HG03469 (cell line): ENCODE results near the gene RRP8.

Experiments used
- ATAC-seq: cut with Tn5 transposase; IDR thresholded peaks from one replicate; pipeline ENCODE4 v1.9.1; 2021; ENCODE audit warnings: mild to moderate bottlenecking, moderate library complexity, moderate number of reproducible peaks; ENCODE audit not compliant: unreplicated experiment

RRP8 gene

DNA sequence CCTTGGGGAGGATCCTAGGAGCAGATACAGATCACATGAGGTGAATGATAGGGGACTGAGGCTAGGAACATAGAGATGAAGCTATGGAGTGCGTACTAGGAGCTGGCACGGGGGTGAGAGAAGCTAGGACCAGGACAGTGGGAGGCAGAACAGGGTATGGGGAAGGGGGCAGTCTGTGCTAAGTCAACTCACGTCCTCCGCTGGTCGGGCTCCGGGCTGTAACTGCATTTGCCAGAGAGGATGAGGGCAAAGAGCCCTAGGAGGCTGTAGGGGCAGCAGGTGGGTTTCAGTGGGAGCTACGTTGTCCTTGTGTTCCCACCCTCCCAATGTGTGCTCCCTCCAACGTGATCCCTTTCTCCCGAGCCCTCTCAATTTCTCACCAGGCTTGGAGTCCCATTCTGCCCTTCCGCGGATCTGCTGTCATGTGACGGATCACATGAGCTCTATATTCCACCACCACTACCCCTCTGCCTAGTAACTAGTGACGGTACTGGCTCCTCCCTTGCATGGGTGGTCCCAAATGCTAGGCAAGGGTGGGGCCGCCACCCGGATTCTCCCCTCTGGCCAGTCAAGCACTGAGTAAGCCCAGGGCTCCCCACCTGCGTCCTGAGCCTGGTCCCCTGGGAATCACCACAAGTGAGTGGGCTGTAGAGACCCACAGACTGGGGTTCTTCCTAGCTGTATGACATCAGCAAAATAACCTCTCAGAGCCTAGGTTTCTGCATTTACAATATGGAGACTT, 15.8 kb upstream of the RRP8 start, which contains the start of gene TPP1:
TPP1 (minus strand) TSS at position 419 of the 742 bp plus-strand sequence; CDS start at position 397, 22 bp downstream.
- peak; percentile 97 for ATAC-seq

DNA sequence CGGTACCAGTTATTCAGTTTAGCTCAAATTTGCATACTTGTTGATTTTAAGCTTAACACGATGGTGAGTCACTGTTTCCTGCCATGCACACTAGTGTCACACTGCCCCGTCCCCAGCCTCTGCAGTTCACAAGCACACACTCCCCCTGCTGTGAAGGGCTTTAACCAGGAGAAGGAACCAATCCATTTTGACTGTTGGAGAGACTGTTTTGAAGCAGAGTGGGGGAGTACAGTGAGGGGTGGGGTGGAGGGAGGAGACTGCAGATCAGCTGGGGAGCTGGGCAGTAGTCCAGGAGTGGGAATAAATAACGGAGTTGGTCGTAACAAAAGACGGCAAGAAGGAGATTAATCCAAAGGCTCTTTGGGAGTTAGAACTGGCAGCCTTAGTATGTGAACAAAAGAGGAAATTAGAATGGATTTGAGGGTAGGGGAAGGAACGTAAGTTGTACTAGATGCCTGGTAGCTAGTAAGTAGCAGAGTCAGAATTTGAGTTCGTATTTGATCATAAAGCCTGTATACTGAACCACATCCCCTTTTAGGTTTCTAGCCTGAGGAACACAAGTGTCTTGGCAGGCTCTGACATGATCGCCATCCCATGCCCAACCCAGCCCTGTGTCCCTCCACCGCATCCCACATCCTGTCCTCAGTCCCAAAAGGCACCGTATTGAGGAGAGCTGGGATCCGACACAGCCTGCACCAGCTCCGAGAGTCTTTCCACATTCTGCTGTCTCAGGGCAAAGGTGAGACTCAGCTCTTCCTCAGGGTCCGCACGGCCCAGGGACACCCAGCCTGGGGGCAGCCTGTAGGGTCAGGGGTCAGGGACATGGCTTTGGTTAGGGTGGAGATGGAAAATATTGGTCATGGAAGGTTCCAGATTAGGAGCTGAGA, 14.9 kb upstream of the RRP8 start:
- ATAC-seq: no peak

DNA sequence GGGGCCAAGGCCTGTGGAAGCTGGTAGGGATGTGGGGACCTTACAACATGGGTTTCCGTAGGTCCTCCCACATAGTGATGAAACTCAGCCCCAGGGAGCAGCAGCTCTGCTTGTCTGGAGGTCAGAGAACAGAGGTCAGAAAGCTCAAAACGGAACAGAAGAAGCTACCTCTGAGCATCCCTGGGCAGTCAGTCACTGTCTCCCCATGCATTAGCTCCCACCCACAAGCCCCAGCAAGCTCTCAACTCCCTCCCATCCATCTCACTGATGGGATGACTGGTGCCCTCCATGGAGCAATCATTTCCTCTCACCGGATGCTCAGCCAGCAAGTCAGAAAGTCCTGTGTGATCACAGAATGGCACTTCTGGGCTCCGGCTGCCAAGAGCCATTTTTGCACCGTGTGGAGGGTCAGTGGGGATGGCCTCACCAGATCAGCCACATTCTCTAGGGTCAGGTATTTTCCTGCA, 13.9 kb upstream of the RRP8 start:
- no peak for ATAC-seq

- ATAC-seq: no peak
Measured at GRCh38 chr11:6616596-6617250, 13.3 kb upstream of the RRP8 start.

GRCh38 chr11:6615882-6616585, 12.6 kb upstream of the RRP8 start:
- ATAC-seq: no peak

DNA sequence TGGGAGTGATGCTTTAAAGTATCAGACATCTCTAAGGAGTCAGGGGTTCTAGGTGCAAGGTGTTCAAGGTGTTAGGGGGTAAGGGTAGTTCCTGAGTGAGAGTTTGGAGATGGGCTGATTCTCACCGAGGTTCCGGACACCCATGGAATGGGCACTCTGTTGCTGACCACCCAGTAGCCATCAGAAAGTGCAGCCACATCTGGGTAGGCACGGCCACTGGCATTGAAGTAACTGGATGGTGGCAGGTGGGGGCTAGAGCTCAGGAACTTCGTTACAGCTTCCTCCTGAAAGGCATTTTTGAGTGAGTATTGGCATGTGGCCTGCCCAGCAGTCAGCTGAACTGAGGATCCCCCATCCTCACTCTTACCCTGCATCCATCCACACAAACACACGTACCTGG, 11.6 kb upstream of the RRP8 start:
- no peak for ATAC-seq

DNA sequence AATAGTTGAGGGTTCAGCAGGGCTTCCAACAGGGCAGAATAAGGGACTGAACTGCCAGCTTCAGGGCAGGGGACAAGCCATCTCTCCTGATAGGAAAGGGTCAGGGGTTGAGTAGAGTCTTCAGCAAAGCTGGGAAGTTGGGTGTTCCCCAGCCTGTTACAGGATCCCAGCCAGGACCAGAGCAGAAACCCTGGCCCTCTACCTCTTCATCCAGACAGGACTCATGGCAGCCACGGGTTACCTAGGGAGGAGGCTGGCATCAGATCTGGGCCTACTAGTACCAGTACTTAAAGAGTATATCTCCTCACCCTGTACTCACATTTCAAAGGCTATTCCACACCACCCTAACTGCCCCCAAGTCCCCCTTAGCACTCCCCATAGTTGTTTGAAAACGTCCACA, 11.0 kb upstream of the RRP8 start:
- ATAC-seq: no peak

GRCh38 chr11:6613496-6613895, 10.1 kb upstream of the RRP8 start:
- ATAC-seq: no peak

DNA sequence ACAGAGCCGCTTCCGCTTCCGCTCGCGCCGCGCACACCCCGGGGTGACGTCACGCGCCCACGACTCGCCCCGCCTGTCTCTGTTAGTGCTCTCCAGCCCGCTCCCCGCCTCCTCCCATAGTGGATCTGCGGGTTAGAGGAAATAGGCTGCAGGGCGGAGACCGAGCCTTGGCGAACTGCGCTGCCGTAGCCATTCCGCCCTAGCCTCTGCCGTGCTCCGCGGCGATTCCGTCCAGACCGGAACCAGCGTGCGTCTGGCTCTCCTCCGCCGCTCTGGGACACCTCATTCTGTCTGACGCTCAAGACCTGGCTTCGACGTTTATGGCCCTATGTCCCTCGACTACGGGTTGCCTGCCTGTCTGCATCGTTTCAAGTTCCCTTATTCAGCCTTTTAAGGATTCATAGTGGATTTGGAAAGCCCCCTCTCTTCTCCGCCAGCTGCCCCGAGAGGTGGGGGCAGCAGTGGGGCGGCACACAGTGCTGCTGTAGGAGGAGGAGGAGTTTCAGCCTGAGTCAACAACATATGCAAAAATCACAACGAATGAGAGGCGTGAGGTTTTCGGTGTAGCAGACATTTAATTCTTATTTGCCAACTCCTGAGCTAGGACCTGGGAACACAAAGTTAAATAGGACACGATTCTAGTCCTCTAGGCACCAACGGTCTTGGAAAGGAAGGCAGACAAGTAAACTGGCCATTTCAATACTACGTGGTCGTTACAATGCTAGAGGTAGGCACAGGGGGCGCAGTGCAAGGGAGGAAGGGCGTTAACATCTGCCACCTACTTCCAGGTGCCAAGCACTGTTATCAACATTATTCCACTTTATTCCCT, 9.0 kb upstream of the RRP8 start, which contains the start of gene TAF10:
TAF10 (minus strand) TSS at position 4 of the 829 bp plus-strand sequence. CDS start 27 bp downstream, outside the sequence.
- peak; percentile 68 for ATAC-seq

DNA sequence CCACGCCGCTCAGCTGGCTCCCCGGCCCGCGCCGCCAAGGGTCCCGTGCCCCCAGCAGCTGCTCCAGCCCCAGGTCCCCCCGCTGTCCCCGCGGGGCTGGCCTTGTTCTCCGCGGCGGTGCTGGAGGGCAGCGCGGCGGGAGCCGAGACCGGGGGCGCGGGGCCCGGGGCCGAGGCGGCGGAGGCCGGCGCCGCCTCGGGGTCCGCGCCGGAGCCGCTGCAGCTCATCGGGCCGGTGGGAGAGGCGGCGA, 8.5 kb upstream of the RRP8 start:
- no peak for ATAC-seq

GRCh38 chr11:6611092-6611962, 7.9 kb upstream of the RRP8 start:
- no peak for ATAC-seq

- no peak for ATAC-seq
Measured at GRCh38 chr11:6610591-6610990, 7.2 kb upstream of the RRP8 start.

GRCh38 chr11:6609502-6610015, 6.1 kb upstream of the RRP8 start:
- ATAC-seq: no peak

DNA sequence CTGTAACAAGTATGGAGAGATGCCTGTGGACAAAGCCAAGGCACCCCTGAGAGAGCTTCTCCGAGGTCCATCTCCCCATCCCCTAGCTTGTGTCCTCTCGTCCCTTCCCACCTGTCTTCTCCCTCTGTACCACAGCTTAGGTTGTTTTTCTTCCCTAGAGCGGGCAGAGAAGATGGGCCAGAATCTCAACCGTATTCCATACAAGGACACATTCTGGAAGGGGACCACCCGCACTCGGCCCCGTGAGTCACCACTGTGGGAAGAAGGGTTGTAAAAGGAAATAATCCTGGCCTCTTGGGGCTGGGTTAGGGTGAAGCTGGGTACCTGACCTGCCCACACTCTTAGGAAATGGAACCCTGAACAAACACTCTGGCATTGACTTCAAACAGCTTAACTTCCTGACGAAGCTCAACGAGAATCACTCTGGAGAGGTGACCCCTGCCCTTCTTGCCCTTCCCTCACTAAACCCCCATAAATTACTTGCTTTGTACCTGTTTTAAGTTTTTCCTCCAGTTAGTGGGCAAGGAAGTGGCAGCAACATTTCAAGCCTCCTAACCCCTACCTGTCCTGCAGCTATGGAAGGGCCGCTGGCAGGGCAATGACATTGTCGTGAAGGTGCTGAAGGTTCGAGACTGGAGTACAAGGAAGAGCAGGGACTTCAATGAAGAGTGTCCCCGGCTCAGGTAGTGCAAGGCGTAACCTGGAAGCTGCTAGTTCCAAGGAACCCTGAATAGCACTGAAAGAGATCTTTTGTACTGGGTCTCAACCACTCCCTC, 5.5 kb upstream of the RRP8 start:
- no peak for ATAC-seq

DNA sequence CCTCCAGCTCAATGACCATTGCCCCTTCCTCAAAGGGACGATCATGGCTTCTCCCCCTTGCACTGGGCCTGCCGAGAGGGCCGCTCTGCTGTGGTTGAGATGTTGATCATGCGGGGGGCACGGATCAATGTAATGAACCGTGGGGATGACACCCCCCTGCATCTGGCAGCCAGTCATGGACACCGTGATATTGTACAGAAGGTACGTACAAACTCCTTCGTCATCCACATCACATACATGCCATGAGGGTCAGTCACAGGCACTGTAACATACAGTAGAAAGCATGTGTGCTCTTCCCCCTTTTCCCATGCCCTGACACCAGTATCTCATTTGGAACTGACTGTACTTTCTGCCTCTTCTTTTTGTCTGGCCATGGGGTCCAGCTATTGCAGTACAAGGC, 4.6 kb upstream of the RRP8 start:
- ATAC-seq: no peak

GRCh38 chr11:6607190-6607795, 3.9 kb upstream of the RRP8 start:
- no peak for ATAC-seq

DNA sequence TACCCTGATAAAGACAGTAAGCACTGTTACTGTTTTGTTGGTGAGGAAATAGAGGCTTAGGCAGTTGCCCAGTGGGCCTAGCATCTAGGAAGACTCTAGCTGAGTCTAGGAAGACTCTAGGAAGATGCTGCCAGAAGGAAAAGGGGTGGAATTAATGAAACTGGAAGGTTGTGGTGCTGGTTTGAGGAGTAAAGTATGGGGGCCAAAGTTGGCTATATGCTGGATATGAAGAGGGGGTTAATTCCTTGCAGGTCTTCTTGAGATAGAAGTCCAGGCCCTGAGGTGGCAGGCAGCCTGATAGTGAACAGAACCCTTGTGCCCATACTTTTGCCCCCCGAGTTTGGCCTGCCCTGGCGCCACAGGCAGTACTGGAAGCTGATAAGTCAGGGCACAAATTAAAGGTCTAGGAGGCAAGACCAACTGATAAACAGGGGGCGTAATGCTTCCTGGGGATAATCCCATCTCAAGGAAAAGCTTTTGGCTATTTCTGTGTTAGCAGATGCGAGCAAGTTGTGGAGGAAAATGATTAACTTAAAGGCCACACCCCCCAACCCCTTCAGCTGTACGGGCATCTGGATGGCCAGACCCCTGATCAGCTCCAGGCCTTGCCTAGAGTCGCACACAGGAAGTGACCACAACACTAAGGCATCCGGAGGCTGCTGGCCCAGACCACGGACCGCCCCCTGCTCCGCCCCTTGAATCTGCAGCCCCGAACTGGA, 3.2 kb upstream of the RRP8 start:
- ATAC-seq: peak; percentile 26
